Spleen (tissue), 11 donors: Measurements from ENCODE around the gene NPAS4. TPM values are rescaled to one million over a fixed set of nuclear protein-coding genes. Genes with fewer than 3 reads are reported as not detected.

ENCODE experiments used
- DNase-seq: peaks from one replicate; pipeline ENCODE4 v3.0.0-alpha.2; 2020
- H3K27ac ChIP-seq, 8 donors: fragments of 200-600 bp; sonication (generic) in 7 of 8; 1 replicate in 4 of 8; 2 replicates in 4 of 8; pipeline versions ENCODE4 v1.5.0 to v1.8.0; 2016 to 2021; ENCODE audit warnings: inconsistent platforms in 4 of 8, mild to moderate bottlenecking in 4 of 8, moderate library complexity in 1 of 8
- H3K27me3 ChIP-seq, 7 donors: fragments of 200-600 bp; sonication (generic) in 6 of 7; replicated peaks in 1 of 7; 1 replicate in 4 of 7; 2 replicates in 3 of 7; pipeline versions ENCODE4 v1.5.0 to v1.8.0; 2016 to 2021; ENCODE audit warnings: inconsistent platforms in 3 of 7, mild to moderate bottlenecking in 1 of 7
- H3K36me3 ChIP-seq, 6 donors: fragments of 200-600 bp; sonication (generic) in 5 of 6; 1 replicate in 4 of 6; 2 replicates in 2 of 6; pipeline versions ENCODE4 v1.5.0 to v1.8.0; 2016 to 2021; ENCODE audit warnings: inconsistent platforms in 2 of 6
- H3K4me1 ChIP-seq, 6 donors: fragments of 200-600 bp; sonication (generic) in 5 of 6; 1 replicate in 3 of 6; 2 replicates in 3 of 6; pipeline versions ENCODE4 v1.5.0 to v1.8.0; 2016 to 2021; ENCODE audit warnings: inconsistent platforms in 3 of 6
- H3K4me3 ChIP-seq, 8 donors: fragments of 200-600 bp; sonication (generic) in 7 of 8; 1 replicate in 4 of 8; 2 replicates in 4 of 8; pipeline versions ENCODE4 v1.5.0 to v1.8.0; 2016 to 2021; ENCODE audit warnings: inconsistent platforms in 4 of 8, mild to moderate bottlenecking in 4 of 8, moderate library complexity in 2 of 8
- H3K9me3 ChIP-seq, 8 donors: fragments of 200-600 bp; sonication (generic) in 7 of 8; 1 replicate in 4 of 8; 2 replicates in 4 of 8; pipeline versions ENCODE4 v1.5.0 to v1.8.0; 2016 to 2021; ENCODE audit warnings: inconsistent platforms in 4 of 8
- POLR2A ChIP-seq, 3 donors: fragments of 450-650 bp; IDR thresholded peaks; one replicate each; pipeline ENCODE4 v1.5.1; 2017; ENCODE audit warnings: antibody characterized with exemption in 3 of 3, mild to moderate bottlenecking in 1 of 3
- POLR2AphosphoS5 ChIP-seq, 3 donors: sonication (generic); formaldehyde crosslinking; IDR thresholded peaks; one replicate each; pipeline ENCODE4 v1.5.1; 2017; ENCODE audit warnings: antibody characterized with exemption in 3 of 3
- WGBS, 5 donors: extraction: QIAGEN DNeasy Blood & Tissue Kit in 3 of 5; methylation state at CpG; one replicate each; pipeline versions ENCODE4 v1.1.5 to v1.1.7; 2013 to 2018; 5-methylcytosine and 5-hydroxymethylcytosine counted together
- intact Hi-C: fragments of 100-400 bp; cut with DNase I; formaldehyde crosslinking; loops from one replicate; pipeline ENCODE4 v1.15.0; 2023; ENCODE audit warnings: low total_unique reads
- polyA plus RNA-seq, 3 donors: library from polyadenylated mRNA; stranded (reverse); fragments of 200-250 nt; gene quantifications; one replicate each; pipeline ENCODE4 v1.2.1, GENCODE V29; 2013
- total RNA-seq, 7 donors: library from RNA; depleted of rRNA in 3 of 7; stranded (reverse); fragments of >200 nt in 3 of 7; fragmentation: NEBNext Ultra II Directional in 4 of 7; extraction: Animal tissue kit (Norgen Biotek cat#: 25700) in 4 of 7; gene quantifications; one replicate each; pipeline versions ENCODE4 v1.1.0 to v1.2.1, GENCODE V29; 2016 to 2021
- TF ChIP-seq, protein P1 (sequence below), 11 experiments: fragments of 200-600 bp in 7 of 11; fragments of 450-650 bp in 4 of 11; sonication (generic) in 4 of 11; IDR thresholded peaks in 8 of 11; conservative IDR thresholded peaks in 3 of 11; 1 replicate in 7 of 11; 2 replicates in 4 of 11; pipeline versions ENCODE4 v1.4.0 to v1.8.0; 2016 to 2021; ENCODE audit warnings: antibody characterized with exemption in 11 of 11, inconsistent platforms in 4 of 11, mild to moderate bottlenecking in 1 of 11
- donor health status: healthy with polysubstance abuse.
- donor health status: DM: no; HTN: no; CAD: no; lungs with moderate emphysema.
- donor health status: DM: no; HTN: no; CAD: no.
- donor health status: Bipolar disorder and iron deficiency.
- donor health status: healthy.
- donor health status: DM: no; HTN: no; CAD: no.
- donor health status: DM: yes; HTN: yes; CAD: no.

Gene NPAS4
- total and polyA plus RNA-seq, 10 donors = 0.11 to 0.72 (median 0.24) TPM; not detected in 6

DNA sequence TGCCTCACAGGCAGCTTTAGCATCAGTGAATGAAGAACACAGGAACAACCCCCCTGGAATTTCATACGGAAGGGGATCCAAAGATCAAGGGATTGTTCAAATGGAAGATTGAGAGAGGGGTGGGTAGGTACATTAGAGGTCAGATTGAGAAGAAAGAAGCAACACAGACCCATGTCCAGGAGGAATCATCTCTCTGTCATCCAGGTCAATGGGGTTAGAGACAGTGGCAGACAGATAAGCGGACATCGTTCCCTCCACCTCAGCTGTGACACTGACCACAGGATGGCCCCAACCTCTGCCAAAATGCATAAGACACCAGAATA is 1.9 kb upstream of the NPAS4 start:
- TF ChIP-seq, protein P1, sequence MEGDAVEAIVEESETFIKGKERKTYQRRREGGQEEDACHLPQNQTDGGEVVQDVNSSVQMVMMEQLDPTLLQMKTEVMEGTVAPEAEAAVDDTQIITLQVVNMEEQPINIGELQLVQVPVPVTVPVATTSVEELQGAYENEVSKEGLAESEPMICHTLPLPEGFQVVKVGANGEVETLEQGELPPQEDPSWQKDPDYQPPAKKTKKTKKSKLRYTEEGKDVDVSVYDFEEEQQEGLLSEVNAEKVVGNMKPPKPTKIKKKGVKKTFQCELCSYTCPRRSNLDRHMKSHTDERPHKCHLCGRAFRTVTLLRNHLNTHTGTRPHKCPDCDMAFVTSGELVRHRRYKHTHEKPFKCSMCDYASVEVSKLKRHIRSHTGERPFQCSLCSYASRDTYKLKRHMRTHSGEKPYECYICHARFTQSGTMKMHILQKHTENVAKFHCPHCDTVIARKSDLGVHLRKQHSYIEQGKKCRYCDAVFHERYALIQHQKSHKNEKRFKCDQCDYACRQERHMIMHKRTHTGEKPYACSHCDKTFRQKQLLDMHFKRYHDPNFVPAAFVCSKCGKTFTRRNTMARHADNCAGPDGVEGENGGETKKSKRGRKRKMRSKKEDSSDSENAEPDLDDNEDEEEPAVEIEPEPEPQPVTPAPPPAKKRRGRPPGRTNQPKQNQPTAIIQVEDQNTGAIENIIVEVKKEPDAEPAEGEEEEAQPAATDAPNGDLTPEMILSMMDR (IDR thresholded peaks at IDR 0.05 in 8 of 11, conservative IDR thresholded peaks at IDR 0.05 in 3 of 11) = no peak
- TF ChIP-seq POLR2A (IDR thresholded peaks at IDR 0.05) = no peak
- no peak for TF ChIP-seq POLR2AphosphoS5 (IDR thresholded peaks at IDR 0.05)
- no peak overlapping the region for H3K4me3 ChIP-seq
- no peak overlapping the region for H3K27ac ChIP-seq
- DNase-seq = no peak
- intact Hi-C loops = no loop called here
- 47 to 60% (median 54%) methylated on average over 3 of the region's 3 CpGs for WGBS, 5 donors
- peaks cover 0 to 7% (median 0%) of the 10 kb centered on the region in 8 donors for H3K9me3 ChIP-seq
- H3K36me3 ChIP-seq = no peaks in the 10 kb centered on the region
- H3K4me1 ChIP-seq = peaks cover 0 to 20% (median 3%) of the 10 kb centered on the region in 6 donors
- H3K27me3 ChIP-seq = peaks cover 0 to 72% (median 32%) of the 10 kb centered on the region in 7 donors

DNA sequence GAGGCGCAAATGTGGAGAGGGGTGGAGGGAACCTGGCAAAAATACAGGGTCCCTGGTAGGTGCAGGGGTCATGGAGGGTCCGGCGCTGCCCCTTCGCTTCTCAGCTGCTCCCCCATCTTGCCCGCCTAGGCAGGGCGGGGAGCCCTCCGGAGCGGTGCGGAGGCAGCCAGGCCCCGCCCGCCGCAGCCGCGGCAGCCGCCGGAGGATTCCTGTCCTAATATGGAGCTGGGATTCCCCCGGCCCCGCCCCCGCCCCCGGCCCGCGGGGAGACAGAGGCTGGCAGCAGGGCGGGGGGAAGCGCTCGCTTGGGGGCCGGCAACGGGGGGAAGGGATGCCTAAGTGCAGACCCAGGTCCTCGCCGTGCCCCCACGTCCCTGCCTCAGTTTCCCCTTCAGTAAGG is 1.0 kb upstream of the NPAS4 start:
- no peak overlapping the region for H3K4me3 ChIP-seq
- no peak for DNase-seq

DNA sequence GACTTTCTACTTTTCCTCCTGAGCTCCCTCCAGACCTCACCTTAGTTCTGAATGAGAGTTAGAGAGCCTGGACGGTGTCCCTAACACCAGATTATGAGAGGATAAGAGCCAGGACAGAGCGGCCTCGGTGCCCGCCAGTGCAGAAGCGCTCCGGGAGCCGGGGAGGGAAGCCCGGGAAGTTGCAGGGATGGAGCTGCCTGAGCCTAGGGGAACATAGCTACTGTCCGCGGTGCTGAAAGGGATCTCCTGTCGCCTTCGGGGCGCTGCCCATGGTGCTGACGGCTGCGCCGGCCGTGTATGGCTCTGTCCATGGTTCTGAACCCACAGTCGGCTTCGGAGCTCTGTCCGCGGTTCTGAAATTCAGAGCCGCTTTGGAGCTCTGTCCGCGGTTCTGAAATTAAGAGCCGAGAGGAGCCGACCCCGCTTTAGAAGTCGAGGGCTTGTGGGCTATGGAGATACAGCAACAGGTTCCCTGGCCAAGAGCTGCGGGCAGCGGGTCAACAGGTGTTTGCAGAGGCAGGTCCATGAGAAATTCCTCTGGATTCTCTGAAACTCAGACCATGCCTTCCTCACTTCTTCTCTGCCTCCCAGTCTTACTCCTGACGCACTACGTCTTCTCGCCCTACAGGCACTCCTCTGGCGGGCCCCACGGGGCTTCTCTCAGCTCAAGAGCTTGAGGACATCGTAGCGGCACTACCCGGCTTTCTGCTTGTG is 814 bp downstream of the NPAS4 start:
- H3K36me3 ChIP-seq = no peaks in the 10 kb centered on the region
- H3K27ac ChIP-seq = no peak overlapping the region
- peaks cover 0 to 7% (median 0%) of the 10 kb centered on the region in 8 donors for H3K9me3 ChIP-seq
- DNase-seq = peak; percentile 91
- intact Hi-C loops = no loop called here
- H3K4me1 ChIP-seq = peaks cover 0 to 20% (median 3%) of the 10 kb centered on the region in 6 donors
- H3K4me3 ChIP-seq = no peak overlapping the region
- WGBS, 5 donors = 13 to 18% (median 15%) methylated on average over 33 to 38 of the region's 38 CpGs
- H3K27me3 ChIP-seq = peaks cover 0 to 57% (median 29%) of the 10 kb centered on the region in 7 donors
- TF ChIP-seq POLR2A (IDR thresholded peaks at IDR 0.05) = no peak
- TF ChIP-seq, protein P1 (IDR thresholded peaks at IDR 0.05 in 8 of 11, conservative IDR thresholded peaks at IDR 0.05 in 3 of 11) = peak in 1 of 11 experiments; percentile 19
- TF ChIP-seq POLR2AphosphoS5 (IDR thresholded peaks at IDR 0.05) = peak; percentile 75 to 85 (median 77)

More for the DNA sequence above, 1.0 kb upstream of the NPAS4 start:
- intact Hi-C loops = no loop called here
- peaks cover 0 to 66% (median 32%) of the 10 kb centered on the region in 7 donors for H3K27me3 ChIP-seq
- H3K36me3 ChIP-seq = no peaks in the 10 kb centered on the region
- 4 to 8% (median 6%) methylated on average over 20 to 30 of the region's 30 CpGs for WGBS, 5 donors
- peaks cover 0 to 20% (median 3%) of the 10 kb centered on the region in 6 donors for H3K4me1 ChIP-seq
- peaks cover 0 to 7% (median 0%) of the 10 kb centered on the region in 8 donors for H3K9me3 ChIP-seq
- H3K27ac ChIP-seq = no peak overlapping the region
- TF ChIP-seq POLR2AphosphoS5 (IDR thresholded peaks at IDR 0.05) (no peak), POLR2A (IDR thresholded peaks at IDR 0.05) (no peak)
- TF ChIP-seq, protein P1 (IDR thresholded peaks at IDR 0.05 in 8 of 11, conservative IDR thresholded peaks at IDR 0.05 in 3 of 11) = no peak

DNA sequence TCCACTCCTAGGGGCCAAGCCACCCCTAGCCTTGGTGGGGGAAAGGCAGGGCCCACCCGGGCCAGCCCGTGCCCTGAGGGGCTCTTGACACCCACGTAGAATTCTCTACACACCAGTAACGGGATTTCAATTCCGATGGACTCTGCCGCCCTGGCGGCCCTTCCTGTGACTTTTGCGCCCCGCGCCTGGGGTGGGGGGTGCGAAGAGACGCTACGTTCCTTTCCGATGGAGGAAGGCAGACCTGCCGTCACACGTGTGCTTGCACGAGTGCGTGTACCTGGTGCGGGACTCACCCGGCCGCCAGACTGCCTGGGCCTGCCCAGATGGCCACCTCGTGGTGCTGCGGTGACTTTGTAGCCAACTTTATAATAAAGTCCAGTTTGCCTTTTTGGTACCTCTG is 5.5 kb downstream of the NPAS4 start:
- Histone ChIP-seq H3K27ac (no peak overlapping the region), H3K36me3 (no peaks in the 10 kb centered on the region), H3K4me1 (peaks cover 0 to 4% (median under 1%) of the 10 kb centered on the region in 6 donors), H3K9me3 (peaks cover 0 to 6% (median 0%) of the 10 kb centered on the region in 8 donors), H3K4me3 (no peak overlapping the region), H3K27me3 (peaks cover 0 to 14% (median 0%) of the 10 kb centered on the region in 7 donors)
- 62 to 81% (median 68%) methylated on average over 21 to 23 of the region's 23 CpGs for WGBS, 5 donors
- intact Hi-C loops = no loop called here
- no peak for DNase-seq
- TF ChIP-seq POLR2AphosphoS5 (IDR thresholded peaks at IDR 0.05) (no peak), POLR2A (IDR thresholded peaks at IDR 0.05) (no peak)
- TF ChIP-seq, protein P1 (IDR thresholded peaks at IDR 0.05 in 8 of 11, conservative IDR thresholded peaks at IDR 0.05 in 3 of 11) = no peak
